Gastroesophageal sphincter (tissue), 3 donors: ENCODE data around the gene DRGX.

Experiments
- EP300 ChIP-seq: sonication (generic); formaldehyde crosslinking; IDR thresholded peaks from one replicate; pipeline ENCODE4 v1.6.1; 2017; ENCODE audit warnings: antibody characterized with exemption, mild to moderate bottlenecking
- POLR2A ChIP-seq, 2 donors: fragments of 450-650 bp; IDR thresholded peaks; one replicate each; pipeline ENCODE4 v1.6.1; 2017; ENCODE audit warnings: antibody characterized with exemption in 2 of 2, mild to moderate bottlenecking in 2 of 2, moderate library complexity in 1 of 2
- POLR2AphosphoS5 ChIP-seq: sonication (generic); formaldehyde crosslinking; IDR thresholded peaks from one replicate; pipeline ENCODE4 v1.6.1; 2017; ENCODE audit warnings: antibody characterized with exemption
- TF ChIP-seq, protein P1 (sequence below), 4 experiments: fragments of 200-600 bp in 2 of 4; fragments of 450-650 bp in 2 of 4; sonication (generic) in 1 of 4; IDR thresholded peaks; one replicate each; pipeline ENCODE4 v1.5.1; 2017 to 2019; ENCODE audit warnings: antibody characterized with exemption in 4 of 4, mild to moderate bottlenecking in 2 of 4, moderate library complexity in 2 of 4

DNA sequence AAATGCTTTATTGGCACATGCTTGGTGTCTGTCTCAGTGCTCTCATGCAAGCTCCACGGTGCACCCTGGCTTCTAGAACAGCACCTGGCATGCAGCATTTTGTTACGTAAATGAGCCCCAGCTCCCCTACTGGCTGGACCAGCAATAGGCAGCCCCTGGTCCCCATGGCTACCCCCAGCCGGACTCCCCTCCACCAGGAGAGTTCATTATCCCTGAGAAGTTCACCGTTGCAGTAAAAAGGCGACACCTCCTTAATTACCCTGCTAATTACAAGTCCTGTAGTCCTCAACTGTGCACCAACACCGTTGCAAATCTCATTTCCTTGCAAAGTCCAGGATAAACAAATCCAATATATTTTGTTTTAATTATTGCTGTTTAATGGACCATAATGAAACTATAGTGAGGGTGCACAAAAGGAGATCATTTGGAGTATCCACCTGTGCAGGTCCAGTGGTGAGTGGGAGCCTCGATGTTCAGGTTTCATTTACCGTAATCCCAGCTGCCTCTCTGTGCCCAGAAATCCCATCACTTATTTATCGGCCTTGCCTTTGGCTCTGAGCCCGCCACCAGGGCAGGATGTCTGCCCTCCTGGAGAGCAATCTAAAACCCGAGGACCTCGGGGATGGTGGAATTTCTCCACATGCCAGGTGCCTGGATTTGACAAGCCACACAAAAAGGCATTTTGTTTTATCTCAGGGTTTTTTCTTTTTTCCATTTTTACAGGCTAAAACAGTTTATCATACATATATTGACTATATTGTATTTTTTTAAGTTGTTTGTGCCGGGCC lies 12.8 kb upstream of the DRGX start:
- TF ChIP-seq, protein P1, sequence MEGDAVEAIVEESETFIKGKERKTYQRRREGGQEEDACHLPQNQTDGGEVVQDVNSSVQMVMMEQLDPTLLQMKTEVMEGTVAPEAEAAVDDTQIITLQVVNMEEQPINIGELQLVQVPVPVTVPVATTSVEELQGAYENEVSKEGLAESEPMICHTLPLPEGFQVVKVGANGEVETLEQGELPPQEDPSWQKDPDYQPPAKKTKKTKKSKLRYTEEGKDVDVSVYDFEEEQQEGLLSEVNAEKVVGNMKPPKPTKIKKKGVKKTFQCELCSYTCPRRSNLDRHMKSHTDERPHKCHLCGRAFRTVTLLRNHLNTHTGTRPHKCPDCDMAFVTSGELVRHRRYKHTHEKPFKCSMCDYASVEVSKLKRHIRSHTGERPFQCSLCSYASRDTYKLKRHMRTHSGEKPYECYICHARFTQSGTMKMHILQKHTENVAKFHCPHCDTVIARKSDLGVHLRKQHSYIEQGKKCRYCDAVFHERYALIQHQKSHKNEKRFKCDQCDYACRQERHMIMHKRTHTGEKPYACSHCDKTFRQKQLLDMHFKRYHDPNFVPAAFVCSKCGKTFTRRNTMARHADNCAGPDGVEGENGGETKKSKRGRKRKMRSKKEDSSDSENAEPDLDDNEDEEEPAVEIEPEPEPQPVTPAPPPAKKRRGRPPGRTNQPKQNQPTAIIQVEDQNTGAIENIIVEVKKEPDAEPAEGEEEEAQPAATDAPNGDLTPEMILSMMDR (IDR thresholded peaks at IDR 0.05): no peak
- TF ChIP-seq POLR2A (IDR thresholded peaks at IDR 0.05): no peak
- TF ChIP-seq EP300: no peak
- TF ChIP-seq POLR2AphosphoS5: no peak
